ENCODE data around the gene OR51V1.
"Not testable (repeated sequence)": the region's sequence is repeated elsewhere in the genome, so short reads cannot be mapped to it uniquely, and the experiment has no call there.

Gene OR51V1

GRCh38 chr11:5188201-5188600 lies 12.3 kb downstream of the OR51V1 start:
- H3K4me1 ChIP-seq (ENCODE audit: insufficient read depth, low read length) = no peaks in the 10 kb centered on the region
- H3K36me3 ChIP-seq (ENCODE audit: insufficient read depth, low read length) = no peaks in the 10 kb centered on the region
- no peaks in the 10 kb centered on the region for H3K27me3 ChIP-seq (ENCODE audit: insufficient read depth, low read length)
- H2AFZ ChIP-seq (ENCODE audit: low read depth, low read length) = no peak overlapping the region
- no peaks in the 10 kb centered on the region for H3K9me3 ChIP-seq (ENCODE audit: low read length)
- no peak overlapping the region for H3K4me3 ChIP-seq (ENCODE audit: low read length)

- H3K9me3 ChIP-seq (ENCODE audit: low read length) = no peaks in the 10 kb centered on the region
- no peak overlapping the region for H3K4me3 ChIP-seq (ENCODE audit: low read length)
- H2AFZ ChIP-seq (ENCODE audit: low read depth, low read length) = no peak overlapping the region
- H3K36me3 ChIP-seq (ENCODE audit: insufficient read depth, low read length) = no peaks in the 10 kb centered on the region
- no peaks in the 10 kb centered on the region for H3K27me3 ChIP-seq (ENCODE audit: insufficient read depth, low read length)
- no peaks in the 10 kb centered on the region for H3K4me1 ChIP-seq (ENCODE audit: insufficient read depth, low read length)
Measured at GRCh38 chr11:5178046-5178837, 22.2 kb downstream of the OR51V1 start.

- Histone ChIP-seq H3K9me3 (ENCODE audit: low read length) (no peaks in the 10 kb centered on the region), H2AFZ (ENCODE audit: low read depth, low read length) (no peak overlapping the region), H3K4me3 (ENCODE audit: low read length) (no peak overlapping the region), H3K4me1 (ENCODE audit: insufficient read depth, low read length) (no peaks in the 10 kb centered on the region), H3K36me3 (ENCODE audit: insufficient read depth, low read length) (no peaks in the 10 kb centered on the region), H3K27me3 (ENCODE audit: insufficient read depth, low read length) (no peaks in the 10 kb centered on the region)
Measured at GRCh38 chr11:5174934-5175333, 25.5 kb downstream of the OR51V1 start.

DNA sequence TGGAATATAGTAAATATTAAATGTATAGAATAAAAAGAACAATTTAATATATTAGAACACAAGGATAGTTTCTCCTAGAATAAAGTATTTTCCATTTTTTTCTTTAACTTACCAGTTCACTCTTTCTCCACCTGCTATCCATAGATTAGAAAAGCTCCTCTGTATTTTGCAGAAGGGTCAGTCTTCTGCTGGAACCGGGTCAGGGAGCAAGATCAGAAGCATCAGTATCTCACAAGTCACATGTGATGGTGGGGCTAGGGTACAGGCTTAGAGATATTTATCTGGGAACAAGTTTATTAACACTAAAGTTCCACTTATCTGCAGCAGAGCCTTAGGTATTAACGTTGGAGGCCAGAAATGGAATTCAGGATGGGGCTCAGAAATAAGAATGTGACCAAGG lies 28.6 kb downstream of the OR51V1 start:
- Histone ChIP-seq H3K4me3 (ENCODE audit: low read length) (no peak overlapping the region), H2AFZ (ENCODE audit: low read depth, low read length) (no peak overlapping the region), H3K27me3 (ENCODE audit: insufficient read depth, low read length) (no peaks in the 10 kb centered on the region), H3K9me3 (ENCODE audit: low read length) (no peaks in the 10 kb centered on the region), H3K36me3 (ENCODE audit: insufficient read depth, low read length) (no peaks in the 10 kb centered on the region), H3K4me1 (ENCODE audit: insufficient read depth, low read length) (no peaks in the 10 kb centered on the region)

- not testable (repeated sequence) for H3K4me1 ChIP-seq (ENCODE audit: insufficient read depth, low read length); H3K4me3 ChIP-seq (ENCODE audit: low read length); H3K36me3 ChIP-seq (ENCODE audit: insufficient read depth, low read length); H3K9me3 ChIP-seq (ENCODE audit: low read length); H2AFZ ChIP-seq (ENCODE audit: low read depth, low read length); H3K27me3 ChIP-seq (ENCODE audit: insufficient read depth, low read length)
Measured at GRCh38 chr11:5165898-5166297, 34.6 kb downstream of the OR51V1 start.

DNA sequence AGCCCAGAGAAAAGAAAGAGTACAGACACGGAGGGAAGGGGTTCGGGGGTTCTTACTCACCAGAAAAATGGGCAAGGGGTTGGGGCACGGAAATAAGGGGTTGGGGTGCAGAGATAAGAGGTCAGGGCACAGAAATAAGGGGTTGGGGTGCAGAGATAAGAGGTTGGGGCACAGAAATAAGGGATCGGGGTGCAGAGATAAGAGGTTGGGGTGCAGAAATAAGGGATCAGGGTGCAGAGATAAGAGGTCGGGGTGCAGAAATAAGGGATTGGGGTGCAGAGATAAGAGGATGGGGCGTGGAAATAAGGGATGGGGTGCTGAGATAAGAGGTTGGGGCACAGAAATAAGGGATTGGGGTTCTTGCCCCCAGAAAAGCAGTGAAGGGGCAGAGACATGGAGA lies 35.7 kb downstream of the OR51V1 start:
- not testable (repeated sequence) for H3K4me1 ChIP-seq (ENCODE audit: insufficient read depth, low read length); H2AFZ ChIP-seq (ENCODE audit: low read depth, low read length); H3K36me3 ChIP-seq (ENCODE audit: insufficient read depth, low read length); H3K27me3 ChIP-seq (ENCODE audit: insufficient read depth, low read length); H3K4me3 ChIP-seq (ENCODE audit: low read length); H3K9me3 ChIP-seq (ENCODE audit: low read length)

DNA sequence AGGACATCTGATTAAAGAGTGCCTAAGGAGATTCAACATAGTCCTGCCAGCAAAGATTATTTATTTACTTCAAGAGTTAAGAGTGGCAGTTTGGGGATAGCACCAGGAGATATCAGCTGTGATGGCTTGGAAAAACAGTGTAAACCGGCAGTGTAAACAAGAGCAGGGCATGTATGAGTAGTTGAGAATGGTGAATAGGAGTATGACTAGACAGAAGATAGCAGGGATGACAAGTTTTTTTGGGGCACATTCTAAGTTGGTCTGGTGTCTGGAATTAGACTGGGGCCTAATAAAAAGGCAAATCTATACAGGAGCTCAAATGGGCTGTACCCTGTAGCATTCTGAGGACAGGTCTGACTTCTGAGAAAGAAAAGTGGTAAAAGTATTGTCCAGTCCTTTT lies 39.4 kb downstream of the OR51V1 start:
- not testable (repeated sequence) for H3K4me3 ChIP-seq (ENCODE audit: low read length); H3K4me1 ChIP-seq (ENCODE audit: insufficient read depth, low read length); H2AFZ ChIP-seq (ENCODE audit: low read depth, low read length); H3K9me3 ChIP-seq (ENCODE audit: low read length); H3K36me3 ChIP-seq (ENCODE audit: insufficient read depth, low read length); H3K27me3 ChIP-seq (ENCODE audit: insufficient read depth, low read length)

- not testable (repeated sequence) for H2AFZ ChIP-seq (ENCODE audit: low read depth, low read length); H3K9me3 ChIP-seq (ENCODE audit: low read length); H3K4me3 ChIP-seq (ENCODE audit: low read length); H3K27me3 ChIP-seq (ENCODE audit: insufficient read depth, low read length); H3K36me3 ChIP-seq (ENCODE audit: insufficient read depth, low read length); H3K4me1 ChIP-seq (ENCODE audit: insufficient read depth, low read length)
Measured at GRCh38 chr11:5160217-5160616, 40.3 kb downstream of the OR51V1 start.

DNA sequence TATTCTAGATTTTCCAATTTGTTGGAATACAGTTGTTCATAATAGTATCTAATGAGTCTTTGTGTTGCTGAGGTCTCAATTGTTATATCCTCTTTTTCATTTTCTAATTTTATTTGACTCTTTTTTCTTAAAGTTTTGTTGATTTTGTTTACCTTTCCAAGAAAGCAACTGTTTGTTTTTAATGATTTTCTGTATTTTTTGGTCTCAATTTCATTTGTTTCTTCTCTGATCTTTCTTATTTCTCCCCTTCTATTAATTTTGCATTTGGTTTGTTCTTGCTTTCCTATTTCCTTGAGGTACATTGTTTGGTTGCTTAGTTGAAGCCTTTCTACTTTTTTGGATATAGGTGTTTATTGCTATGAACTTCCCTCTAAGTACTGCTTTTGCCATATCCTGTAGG lies 40.7 kb downstream of the OR51V1 start:
- no peak overlapping the region for H3K4me3 ChIP-seq (ENCODE audit: low read length)
- no peaks in the 10 kb centered on the region for H3K27me3 ChIP-seq (ENCODE audit: insufficient read depth, low read length)
- H3K4me1 ChIP-seq (ENCODE audit: insufficient read depth, low read length) = no peaks in the 10 kb centered on the region
- H3K36me3 ChIP-seq (ENCODE audit: insufficient read depth, low read length) = no peaks in the 10 kb centered on the region
- H3K9me3 ChIP-seq (ENCODE audit: low read length) = no peaks in the 10 kb centered on the region
- H2AFZ ChIP-seq (ENCODE audit: low read depth, low read length) = no peak overlapping the region

GRCh38 chr11:5154657-5155056 lies 45.8 kb downstream of the OR51V1 start, which contains the start of gene OR52A1:
Gene OR52A1 (minus strand): TSS chr11:5154757. CDS start chr11:5152369, 2,388 bp downstream.
- H3K4me1 ChIP-seq (ENCODE audit: insufficient read depth, low read length) = no peaks in the 10 kb centered on the region
- H3K36me3 ChIP-seq (ENCODE audit: insufficient read depth, low read length) = no peaks in the 10 kb centered on the region
- H2AFZ ChIP-seq (ENCODE audit: low read depth, low read length) = no peak within 1 kb of the TSS
- no peaks in the 10 kb centered on the region for H3K27me3 ChIP-seq (ENCODE audit: insufficient read depth, low read length)
- H3K4me3 ChIP-seq (ENCODE audit: low read length) = no peak within 1 kb of the TSS
- no peaks in the 10 kb centered on the region for H3K9me3 ChIP-seq (ENCODE audit: low read length)

DNA sequence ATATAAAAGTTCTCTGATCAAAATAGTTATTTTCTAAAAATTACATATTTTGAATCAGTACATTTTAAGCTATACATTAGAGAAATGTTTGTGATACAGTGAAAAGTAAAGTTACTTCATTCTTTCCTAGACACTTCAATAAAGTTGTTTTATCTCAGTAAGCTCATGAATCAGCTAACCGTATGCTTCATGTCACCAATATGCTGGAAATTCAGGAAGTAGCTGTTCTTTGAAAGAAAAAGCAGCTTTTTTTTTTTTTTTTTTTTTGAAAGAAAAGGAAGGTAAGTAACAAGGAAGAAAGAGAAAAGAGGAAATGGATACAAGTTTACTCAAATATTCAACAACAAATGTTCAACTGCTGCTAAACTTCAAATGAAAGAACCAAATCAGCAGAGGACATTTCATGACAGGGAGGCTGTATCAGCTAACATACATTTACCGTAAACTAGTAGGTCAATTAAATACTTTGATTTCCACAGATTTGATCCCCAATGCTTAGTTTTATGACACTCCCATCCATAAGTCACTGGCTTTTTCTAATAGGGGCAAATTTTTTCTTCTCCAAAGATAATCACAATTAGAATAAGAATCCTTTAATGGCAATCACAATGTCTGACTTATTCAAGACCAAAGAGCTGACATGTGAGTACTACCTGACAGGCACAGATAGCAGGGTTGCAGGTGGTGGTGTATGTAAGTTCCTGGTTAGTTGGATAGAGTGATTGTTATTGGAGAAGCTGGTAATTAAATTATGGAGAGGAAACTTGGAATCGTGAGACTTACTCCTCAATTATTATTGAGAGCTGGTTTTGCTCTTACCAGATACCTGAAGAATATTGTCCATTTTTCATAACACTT lies 46.7 kb downstream of the OR51V1 start:
- no peaks in the 10 kb centered on the region for H3K9me3 ChIP-seq (ENCODE audit: low read length)

GRCh38 chr11:5151713-5152153 lies 48.7 kb downstream of the OR51V1 start:
- Histone ChIP-seq H2AFZ (ENCODE audit: low read depth, low read length) (no peak overlapping the region), H3K4me1 (ENCODE audit: insufficient read depth, low read length) (no peaks in the 10 kb centered on the region), H3K36me3 (ENCODE audit: insufficient read depth, low read length) (no peaks in the 10 kb centered on the region), H3K4me3 (ENCODE audit: low read length) (no peak overlapping the region), H3K9me3 (ENCODE audit: low read length) (no peaks in the 10 kb centered on the region), H3K27me3 (ENCODE audit: insufficient read depth, low read length) (no peaks in the 10 kb centered on the region)

More for the DNA sequence above, 46.7 kb downstream of the OR51V1 start:
- Histone ChIP-seq H3K4me3 (ENCODE audit: low read length) (no peak overlapping the region), H2AFZ (ENCODE audit: low read depth, low read length) (no peak overlapping the region), H3K27me3 (ENCODE audit: insufficient read depth, low read length) (no peaks in the 10 kb centered on the region), H3K4me1 (ENCODE audit: insufficient read depth, low read length) (no peaks in the 10 kb centered on the region), H3K36me3 (ENCODE audit: insufficient read depth, low read length) (no peaks in the 10 kb centered on the region)
